HS-5 (cell line): ENCODE results near the gene RANBP17.
A peak's percentile ranks its signal among the peaks of the same experiment; 100 is the strongest.

Experiments used
- DNase-seq: peaks from one replicate; pipeline ENCODE4 v3.0.0-alpha.2; 2012; ENCODE audit warnings: low read depth

RANBP17 gene

GRCh38 chr5:171317230-171317629 lies 455.4 kb downstream of the RANBP17 start:
- DNase-seq = no peak

GRCh38 chr5:171318026-171318425 lies 456.2 kb downstream of the RANBP17 start:
- DNase-seq = no peak

GRCh38 chr5:171321447-171321846 lies 459.6 kb downstream of the RANBP17 start:
- no peak for DNase-seq

GRCh38 chr5:171322527-171322926 lies 460.7 kb downstream of the RANBP17 start:
- no peak for DNase-seq

- DNase-seq = no peak
Measured at GRCh38 chr5:171323007-171323406, 461.2 kb downstream of the RANBP17 start.

- no peak for DNase-seq
Measured at GRCh38 chr5:171323806-171324632, 462.2 kb downstream of the RANBP17 start.

- DNase-seq = no peak
Measured at GRCh38 chr5:171330021-171330420, 468.2 kb downstream of the RANBP17 start.

GRCh38 chr5:171335616-171336015 lies 473.8 kb downstream of the RANBP17 start:
- no peak for DNase-seq

GRCh38 chr5:171336521-171337209 lies 474.8 kb downstream of the RANBP17 start:
- peak; percentile 37 for DNase-seq

- DNase-seq = no peak
Measured at GRCh38 chr5:171337210-171337569, 475.4 kb downstream of the RANBP17 start.

GRCh38 chr5:171340042-171340441 lies 478.2 kb downstream of the RANBP17 start:
- no peak for DNase-seq

GRCh38 chr5:171340491-171340890 lies 478.7 kb downstream of the RANBP17 start:
- no peak for DNase-seq

- DNase-seq = no peak
Measured at GRCh38 chr5:171342362-171343111, 480.7 kb downstream of the RANBP17 start.

GRCh38 chr5:171344936-171345608 lies 483.3 kb downstream of the RANBP17 start:
- DNase-seq = no peak
